Mucosa of rectum (tissue), 2 donors: Measurements from ENCODE around the gene UPF1.

Source experiments
- H3K27ac ChIP-seq, 2 donors: one replicate each; pipeline ENCODE4 v1.7.0; 2013; ENCODE audit warnings: inconsistent platforms in 2 of 2, low read depth in 2 of 2, low read length in 2 of 2
- H3K27me3 ChIP-seq, 2 donors: one replicate each; pipeline ENCODE4 v1.7.0; 2013; ENCODE audit warnings: low read length in 2 of 2; ENCODE audit not compliant: control insufficient read depth in 2 of 2, insufficient read depth in 2 of 2
- H3K36me3 ChIP-seq, 2 donors: one replicate each; pipeline ENCODE4 v1.7.0; 2013; ENCODE audit warnings: low read length in 2 of 2; ENCODE audit not compliant: control insufficient read depth in 2 of 2, insufficient read depth in 2 of 2
- H3K4me1 ChIP-seq, 2 donors: one replicate each; pipeline ENCODE4 v1.7.0; 2013; ENCODE audit warnings: low read length in 2 of 2, mild to moderate bottlenecking in 1 of 2; ENCODE audit not compliant: control insufficient read depth in 2 of 2, insufficient read depth in 2 of 2
- H3K4me3 ChIP-seq, 2 donors: one replicate each; pipeline ENCODE4 v1.7.0; 2013; ENCODE audit warnings: low read length in 2 of 2
- H3K9ac ChIP-seq, 2 donors: one replicate each; pipeline ENCODE4 v1.7.0; 2013; ENCODE audit warnings: low read length in 2 of 2, low read depth in 1 of 2, mild to moderate bottlenecking in 1 of 2
- H3K9me3 ChIP-seq, 2 donors: one replicate each; pipeline ENCODE4 v1.7.0; 2013; ENCODE audit warnings: low read length in 2 of 2; ENCODE audit not compliant: control insufficient read depth in 2 of 2
- donor health status: healthy.
- donor health status: Normal muscosa, but diverticular disease.

UPF1 gene

GRCh38 chr19:18848878-18849661, 17.3 kb downstream of the UPF1 start:
- peaks cover 23 to 30% of the 10 kb centered on the region in 2 donors for H3K4me1 ChIP-seq
- H3K9ac ChIP-seq: no peak overlapping the region
- H3K9me3 ChIP-seq: no peaks in the 10 kb centered on the region
- peak overlapping the region; percentile 42 to 67 for H3K27ac ChIP-seq
- H3K36me3 ChIP-seq: peaks cover 60 to 65% of the 10 kb centered on the region in 2 donors
- no peak overlapping the region for H3K4me3 ChIP-seq
- H3K27me3 ChIP-seq: no peaks in the 10 kb centered on the region

- Histone ChIP-seq H3K9me3 (no peaks in the 10 kb centered on the region), H3K27ac (peak overlapping the region; percentile 42 to 67), H3K36me3 (peaks cover 68 to 71% of the 10 kb centered on the region in 2 donors), H3K4me1 (peaks cover 23 to 30% of the 10 kb centered on the region in 2 donors), H3K27me3 (no peaks in the 10 kb centered on the region), H3K4me3 (no peak overlapping the region), H3K9ac (no peak overlapping the region)
Observed at GRCh38 chr19:18849838-18850400, 18.2 kb downstream of the UPF1 start.

GRCh38 chr19:18850471-18851375, 19.0 kb downstream of the UPF1 start:
- Histone ChIP-seq H3K4me1 (peaks cover 23 to 30% of the 10 kb centered on the region in 2 donors), H3K4me3 (no peak overlapping the region), H3K27me3 (no peaks in the 10 kb centered on the region), H3K9me3 (no peaks in the 10 kb centered on the region), H3K36me3 (peaks cover 71 to 78% of the 10 kb centered on the region in 2 donors), H3K9ac (no peak overlapping the region), H3K27ac (no peak overlapping the region)

- Histone ChIP-seq H3K27ac (no peak overlapping the region), H3K4me3 (no peak overlapping the region)
Observed at GRCh38 chr19:18851673-18852325, 20.0 kb downstream of the UPF1 start.

GRCh38 chr19:18852648-18853047, 20.9 kb downstream of the UPF1 start:
- Histone ChIP-seq H3K27me3 (no peaks in the 10 kb centered on the region), H3K9me3 (no peaks in the 10 kb centered on the region), H3K27ac (no peak overlapping the region), H3K4me1 (peaks cover 20 to 23% of the 10 kb centered on the region in 2 donors), H3K36me3 (peaks cover 88 to 93% of the 10 kb centered on the region in 2 donors), H3K4me3 (no peak overlapping the region), H3K9ac (no peak overlapping the region)

More at GRCh38 chr19:18851673-18852325, 20.0 kb downstream of the UPF1 start:
- H3K36me3 ChIP-seq: peaks cover 79 to 86% of the 10 kb centered on the region in 2 donors
- H3K4me1 ChIP-seq: peaks cover 23 to 30% of the 10 kb centered on the region in 2 donors
- no peaks in the 10 kb centered on the region for H3K9me3 ChIP-seq
- H3K9ac ChIP-seq: no peak overlapping the region
- H3K27me3 ChIP-seq: no peaks in the 10 kb centered on the region

- Histone ChIP-seq H3K36me3 (peaks cover 90 to 95% of the 10 kb centered on the region in 2 donors), H3K9ac (no peak overlapping the region), H3K27me3 (no peaks in the 10 kb centered on the region), H3K4me1 (peaks cover 8 to 13% of the 10 kb centered on the region in 2 donors), H3K4me3 (no peak overlapping the region), H3K27ac (no peak overlapping the region), H3K9me3 (no peaks in the 10 kb centered on the region)
Observed at GRCh38 chr19:18853755-18854427, 22.1 kb downstream of the UPF1 start.

GRCh38 chr19:18854982-18855381, 23.2 kb downstream of the UPF1 start:
- Histone ChIP-seq H3K36me3 (peaks cover 92 to 97% of the 10 kb centered on the region in 2 donors), H3K27me3 (no peaks in the 10 kb centered on the region)

GRCh38 chr19:18855647-18856384, 24.1 kb downstream of the UPF1 start:
- H3K4me3 ChIP-seq: no peak overlapping the region
- no peaks in the 10 kb centered on the region for H3K4me1 ChIP-seq
- H3K27ac ChIP-seq: no peak overlapping the region
- no peak overlapping the region for H3K9ac ChIP-seq
- H3K27me3 ChIP-seq: no peaks in the 10 kb centered on the region
- H3K9me3 ChIP-seq: no peaks in the 10 kb centered on the region
- peaks cover 92 to 98% of the 10 kb centered on the region in 2 donors for H3K36me3 ChIP-seq

More at GRCh38 chr19:18854982-18855381, 23.2 kb downstream of the UPF1 start:
- Histone ChIP-seq H3K4me1 (peaks cover 0 to 5% of the 10 kb centered on the region in 2 donors), H3K9ac (no peak overlapping the region), H3K4me3 (no peak overlapping the region), H3K27ac (no peak overlapping the region), H3K9me3 (no peaks in the 10 kb centered on the region)
